ENCODE results near the gene GLIPR1L2.

GLIPR1L2 gene

GRCh38 chr12:75481013-75481705 lies 90.3 kb downstream of the GLIPR1L2 start:
- H3K9me3 ChIP-seq (ENCODE audit: control insufficient read depth, low read length), result no peaks in the 10 kb centered on the region
- no peak overlapping the region for H3K27ac ChIP-seq
- H3K4me1 ChIP-seq, result no peaks in the 10 kb centered on the region
- no peaks in the 10 kb centered on the region for H3K27me3 ChIP-seq (ENCODE audit: control insufficient read depth, insufficient read depth, low read length)
- H3K4me3 ChIP-seq (ENCODE audit: low read depth, low read length), result peak overlapping the region; percentile 42
- TF ChIP-seq CTCF (IDR thresholded peaks at IDR 0.05), result no peak
- no peak overlapping the region for H2AFZ ChIP-seq
- no peaks in the 10 kb centered on the region for H3K79me2 ChIP-seq
- H3K9ac ChIP-seq, result no peak overlapping the region
- peak overlapping the region; percentile 37 for H3K4me2 ChIP-seq (ENCODE audit: low read length)
- H3K36me3 ChIP-seq (ENCODE audit: control insufficient read depth, insufficient read depth, low read length), result no peaks in the 10 kb centered on the region

- Histone ChIP-seq H3K79me2 (no peaks in the 10 kb centered on the region), H3K27ac (no peak overlapping the region), H3K4me1 (no peaks in the 10 kb centered on the region), H3K9ac (no peak overlapping the region), H2AFZ (no peak overlapping the region), H3K4me3 (ENCODE audit: low read depth, low read length) (no peak overlapping the region), H3K36me3 (ENCODE audit: control insufficient read depth, insufficient read depth, low read length) (no peaks in the 10 kb centered on the region), H3K4me2 (ENCODE audit: low read length) (peak overlapping the region; percentile 23), H3K9me3 (ENCODE audit: control insufficient read depth, low read length) (no peaks in the 10 kb centered on the region), H3K27me3 (ENCODE audit: control insufficient read depth, insufficient read depth, low read length) (no peaks in the 10 kb centered on the region)
- TF ChIP-seq CTCF (IDR thresholded peaks at IDR 0.05), result no peak
Measured at GRCh38 chr12:75481774-75482173, 90.9 kb downstream of the GLIPR1L2 start.

All from parathyroid adenoma (tissue), 2 donors.